ENCODE results near the gene TRMT1L. TPM values are rescaled to one million over a fixed set of nuclear protein-coding genes. Genes with fewer than 3 reads are reported as not detected.

TRMT1L gene
- total and polyA plus RNA-seq, 2 experiments from 2014 or later: 11.7 to 30.8 TPM

- TF ChIP-seq EZH2 (IDR thresholded peaks at IDR 0.05; ENCODE audit: low read depth, unreplicated experiment) (no peak), POLR2AphosphoS5 (IDR thresholded peaks at IDR 0.05; ENCODE audit: low read depth) (no peak)
- TF ChIP-seq, protein P1, sequence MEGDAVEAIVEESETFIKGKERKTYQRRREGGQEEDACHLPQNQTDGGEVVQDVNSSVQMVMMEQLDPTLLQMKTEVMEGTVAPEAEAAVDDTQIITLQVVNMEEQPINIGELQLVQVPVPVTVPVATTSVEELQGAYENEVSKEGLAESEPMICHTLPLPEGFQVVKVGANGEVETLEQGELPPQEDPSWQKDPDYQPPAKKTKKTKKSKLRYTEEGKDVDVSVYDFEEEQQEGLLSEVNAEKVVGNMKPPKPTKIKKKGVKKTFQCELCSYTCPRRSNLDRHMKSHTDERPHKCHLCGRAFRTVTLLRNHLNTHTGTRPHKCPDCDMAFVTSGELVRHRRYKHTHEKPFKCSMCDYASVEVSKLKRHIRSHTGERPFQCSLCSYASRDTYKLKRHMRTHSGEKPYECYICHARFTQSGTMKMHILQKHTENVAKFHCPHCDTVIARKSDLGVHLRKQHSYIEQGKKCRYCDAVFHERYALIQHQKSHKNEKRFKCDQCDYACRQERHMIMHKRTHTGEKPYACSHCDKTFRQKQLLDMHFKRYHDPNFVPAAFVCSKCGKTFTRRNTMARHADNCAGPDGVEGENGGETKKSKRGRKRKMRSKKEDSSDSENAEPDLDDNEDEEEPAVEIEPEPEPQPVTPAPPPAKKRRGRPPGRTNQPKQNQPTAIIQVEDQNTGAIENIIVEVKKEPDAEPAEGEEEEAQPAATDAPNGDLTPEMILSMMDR (conservative IDR thresholded peaks at IDR 0.05; ENCODE audit: low read depth in 2 of 2): no peak
- TF ChIP-seq, protein P2, sequence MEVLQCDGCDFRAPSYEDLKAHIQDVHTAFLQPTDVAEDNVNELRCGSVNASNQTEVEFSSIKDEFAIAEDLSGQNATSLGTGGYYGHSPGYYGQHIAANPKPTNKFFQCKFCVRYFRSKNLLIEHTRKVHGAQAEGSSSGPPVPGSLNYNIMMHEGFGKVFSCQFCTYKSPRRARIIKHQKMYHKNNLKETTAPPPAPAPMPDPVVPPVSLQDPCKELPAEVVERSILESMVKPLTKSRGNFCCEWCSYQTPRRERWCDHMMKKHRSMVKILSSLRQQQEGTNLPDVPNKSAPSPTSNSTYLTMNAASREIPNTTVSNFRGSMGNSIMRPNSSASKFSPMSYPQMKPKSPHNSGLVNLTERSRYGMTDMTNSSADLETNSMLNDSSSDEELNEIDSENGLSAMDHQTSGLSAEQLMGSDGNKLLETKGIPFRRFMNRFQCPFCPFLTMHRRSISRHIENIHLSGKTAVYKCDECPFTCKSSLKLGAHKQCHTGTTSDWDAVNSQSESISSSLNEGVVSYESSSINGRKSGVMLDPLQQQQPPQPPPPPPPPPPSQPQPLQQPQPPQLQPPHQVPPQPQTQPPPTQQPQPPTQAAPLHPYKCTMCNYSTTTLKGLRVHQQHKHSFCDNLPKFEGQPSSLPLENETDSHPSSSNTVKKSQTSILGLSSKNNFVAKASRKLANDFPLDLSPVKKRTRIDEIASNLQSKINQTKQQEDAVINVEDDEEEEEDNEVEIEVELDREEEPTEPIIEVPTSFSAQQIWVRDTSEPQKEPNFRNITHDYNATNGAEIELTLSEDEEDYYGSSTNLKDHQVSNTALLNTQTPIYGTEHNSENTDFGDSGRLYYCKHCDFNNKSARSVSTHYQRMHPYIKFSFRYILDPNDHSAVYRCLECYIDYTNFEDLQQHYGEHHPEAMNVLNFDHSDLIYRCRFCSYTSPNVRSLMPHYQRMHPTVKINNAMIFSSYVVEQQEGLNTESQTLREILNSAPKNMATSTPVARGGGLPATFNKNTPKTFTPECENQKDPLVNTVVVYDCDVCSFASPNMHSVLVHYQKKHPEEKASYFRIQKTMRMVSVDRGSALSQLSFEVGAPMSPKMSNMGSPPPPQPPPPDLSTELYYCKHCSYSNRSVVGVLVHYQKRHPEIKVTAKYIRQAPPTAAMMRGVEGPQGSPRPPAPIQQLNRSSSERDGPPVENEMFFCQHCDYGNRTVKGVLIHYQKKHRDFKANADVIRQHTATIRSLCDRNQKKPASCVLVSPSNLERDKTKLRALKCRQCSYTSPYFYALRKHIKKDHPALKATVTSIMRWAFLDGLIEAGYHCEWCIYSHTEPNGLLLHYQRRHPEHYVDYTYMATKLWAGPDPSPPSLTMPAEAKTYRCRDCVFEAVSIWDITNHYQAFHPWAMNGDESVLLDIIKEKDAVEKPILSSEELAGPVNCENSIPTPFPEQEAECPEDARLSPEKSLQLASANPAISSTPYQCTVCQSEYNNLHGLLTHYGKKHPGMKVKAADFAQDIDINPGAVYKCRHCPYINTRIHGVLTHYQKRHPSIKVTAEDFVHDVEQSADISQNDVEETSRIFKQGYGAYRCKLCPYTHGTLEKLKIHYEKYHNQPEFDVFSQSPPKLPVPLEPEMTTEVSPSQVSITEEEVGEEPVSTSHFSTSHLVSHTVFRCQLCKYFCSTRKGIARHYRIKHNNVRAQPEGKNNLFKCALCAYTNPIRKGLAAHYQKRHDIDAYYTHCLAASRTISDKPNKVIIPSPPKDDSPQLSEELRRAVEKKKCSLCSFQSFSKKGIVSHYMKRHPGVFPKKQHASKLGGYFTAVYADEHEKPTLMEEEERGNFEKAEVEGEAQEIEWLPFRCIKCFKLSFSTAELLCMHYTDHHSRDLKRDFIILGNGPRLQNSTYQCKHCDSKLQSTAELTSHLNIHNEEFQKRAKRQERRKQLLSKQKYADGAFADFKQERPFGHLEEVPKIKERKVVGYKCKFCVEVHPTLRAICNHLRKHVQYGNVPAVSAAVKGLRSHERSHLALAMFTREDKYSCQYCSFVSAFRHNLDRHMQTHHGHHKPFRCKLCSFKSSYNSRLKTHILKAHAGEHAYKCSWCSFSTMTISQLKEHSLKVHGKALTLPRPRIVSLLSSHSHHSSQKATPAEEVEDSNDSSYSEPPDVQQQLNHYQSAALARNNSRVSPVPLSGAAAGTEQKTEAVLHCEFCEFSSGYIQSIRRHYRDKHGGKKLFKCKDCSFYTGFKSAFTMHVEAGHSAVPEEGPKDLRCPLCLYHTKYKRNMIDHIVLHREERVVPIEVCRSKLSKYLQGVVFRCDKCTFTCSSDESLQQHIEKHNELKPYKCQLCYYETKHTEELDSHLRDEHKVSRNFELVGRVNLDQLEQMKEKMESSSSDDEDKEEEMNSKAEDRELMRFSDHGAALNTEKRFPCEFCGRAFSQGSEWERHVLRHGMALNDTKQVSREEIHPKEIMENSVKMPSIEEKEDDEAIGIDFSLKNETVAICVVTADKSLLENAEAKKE (CRISPR knock-in tag; IDR thresholded peaks at IDR 0.05): no peak
- no peak for ATAC-seq
- Mint-ChIP-seq H3K4me1 (peaks cover 12% of the 10 kb centered on the region), H3K27me3 (ENCODE audit: insufficient read depth, low read depth, poor library complexity) (peaks cover 6% of the 10 kb centered on the region), H3K36me3 (ENCODE audit: low read depth) (no peaks in the 10 kb centered on the region), H3K4me3 (no peak overlapping the region), H3K9me3 (no peaks in the 10 kb centered on the region; the same call in 1 of the 3 replicates), H3K27ac (no peak overlapping the region)
- no peak overlapping the region for H3K4me3 ChIP-seq
- no peaks in the 10 kb centered on the region for H3K9me2 ChIP-seq (ENCODE audit: insufficient read depth)
- no peaks in the 10 kb centered on the region for H3F3A ChIP-seq (replicated peaks; ENCODE audit: low read depth)
- peaks cover 11% of the 10 kb centered on the region for H3K4me1 ChIP-seq (ENCODE audit: insufficient read depth)
- no peaks in the 10 kb centered on the region for H4K20me1 ChIP-seq (replicated peaks; ENCODE audit: insufficient read depth)
- H3K27me3 ChIP-seq (ENCODE audit: insufficient read depth): peaks cover 5% of the 10 kb centered on the region
- H3K27ac ChIP-seq (ENCODE audit: low read depth): no peak overlapping the region
- H3K36me3 ChIP-seq (ENCODE audit: insufficient read depth): no peaks in the 10 kb centered on the region
- H2AFZ ChIP-seq: no peak overlapping the region
- H3K79me2 ChIP-seq (replicated peaks; ENCODE audit: insufficient read depth): peaks cover 10% of the 10 kb centered on the region
- DNase-seq (ENCODE audit: low spot score): no peak
- no peak overlapping the region for H3K4me2 ChIP-seq
Observed at GRCh38 chr1:185158800-185159199, 2.0 kb upstream of the TRMT1L start.
